GM10266 (cell line): ENCODE measurements around the gene TCTN1.

ENCODE experiments used
- DNase-seq: peaks from one replicate; pipeline ENCODE4 v3.0.0; 2012; ENCODE audit errors: extremely low spot score
- CTCF ChIP-seq: IDR thresholded peaks from 2 replicates; pipeline ENCODE4 v1.5.1; 2012; ENCODE audit warnings: mild to moderate bottlenecking, low read depth; ENCODE audit not compliant: control insufficient read depth, insufficient read depth; ENCODE audit errors: missing control alignments

TCTN1 gene

DNA sequence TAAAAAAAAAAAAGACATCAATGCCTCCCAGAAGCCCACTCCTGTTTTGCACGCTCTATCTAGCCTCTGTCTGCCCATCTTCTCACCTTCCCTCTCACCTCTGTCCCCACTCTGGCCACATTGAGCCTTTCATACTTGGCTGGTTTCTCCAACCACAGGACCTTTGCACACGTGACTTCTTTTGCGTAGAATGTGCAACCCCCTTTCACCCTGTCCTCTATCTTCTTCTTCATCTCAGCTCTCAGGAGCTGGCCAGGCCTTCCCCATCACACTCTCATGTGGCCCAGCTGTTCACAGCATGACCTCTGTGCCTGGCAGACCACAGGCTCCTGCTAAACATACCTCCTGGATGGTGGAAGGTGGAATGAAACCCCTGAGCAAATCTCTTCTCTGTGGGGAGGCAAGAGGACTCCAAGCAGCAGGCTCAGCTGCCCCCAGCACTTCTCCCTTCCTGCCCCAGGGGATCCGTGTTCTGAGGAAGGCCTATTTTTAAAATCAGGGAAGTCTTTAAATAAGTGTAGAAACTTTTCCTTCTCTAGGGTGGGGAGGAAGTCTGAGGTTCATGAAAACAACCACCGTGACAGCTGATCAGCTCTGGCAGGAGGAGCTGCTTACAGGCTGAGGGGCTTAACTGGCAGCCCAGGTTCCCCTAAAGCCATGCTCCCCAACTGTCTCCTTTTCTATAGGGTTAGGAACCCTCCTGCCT is 63.4 kb downstream of the TCTN1 start:
- no peak for TF ChIP-seq CTCF
- DNase-seq = peak; percentile 70

DNA sequence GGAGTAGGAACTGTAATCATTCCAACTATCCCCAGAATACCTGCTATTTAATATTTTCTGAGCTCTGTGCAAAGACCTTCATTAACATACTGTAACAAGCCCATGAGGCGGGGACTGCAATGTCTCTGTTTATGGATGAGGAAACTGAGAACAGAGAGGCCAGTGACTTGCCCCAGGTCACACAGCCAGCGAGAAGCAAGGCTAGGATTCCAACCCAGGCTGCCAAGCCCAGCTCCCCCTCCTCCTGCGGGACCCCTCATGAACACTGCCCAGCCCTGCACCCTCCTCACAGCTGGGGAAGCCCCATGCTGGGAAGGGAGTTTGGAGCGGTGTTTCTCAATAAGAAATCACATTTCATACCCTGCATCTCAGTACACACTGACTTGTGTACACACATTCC is 64.1 kb downstream of the TCTN1 start:
- DNase-seq = no peak
- TF ChIP-seq CTCF = no peak

GRCh38 chr12:110679201-110679600 is 65.3 kb downstream of the TCTN1 start:
- DNase-seq = no peak
- no peak for TF ChIP-seq CTCF

- no peak for DNase-seq
- TF ChIP-seq CTCF = no peak
Observed at GRCh38 chr12:110680032-110680431, 66.1 kb downstream of the TCTN1 start.

DNA sequence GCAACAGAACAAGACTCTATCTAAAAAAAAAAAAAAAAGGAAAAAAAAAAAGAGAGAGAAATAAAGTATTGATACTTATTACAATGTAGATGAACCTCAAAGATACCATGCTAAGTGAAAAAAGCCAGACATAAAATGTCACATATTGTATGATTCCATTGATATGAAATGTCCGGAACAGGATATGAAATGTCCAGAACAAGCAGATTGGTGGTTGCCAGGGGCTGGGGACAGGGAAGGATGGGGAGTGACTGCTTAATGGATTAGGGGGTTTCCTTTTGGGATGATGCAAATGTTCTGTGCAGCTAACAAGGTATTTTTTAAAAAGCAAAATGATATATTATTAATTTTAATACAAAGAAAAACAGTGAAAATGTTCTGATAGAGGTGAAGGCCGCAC is 70.0 kb downstream of the TCTN1 start:
- DNase-seq = no peak
- no peak for TF ChIP-seq CTCF

- no peak for DNase-seq
- no peak for TF ChIP-seq CTCF
Observed at GRCh38 chr12:110684312-110684836, 70.4 kb downstream of the TCTN1 start.

- no peak for DNase-seq
- TF ChIP-seq CTCF = no peak
Observed at GRCh38 chr12:110686294-110686903, 72.5 kb downstream of the TCTN1 start.
